GM12891 (cell line): Measurements from ENCODE around the gene CYSRT1.
"Not testable (repeated sequence)": the region's sequence is repeated elsewhere in the genome, so short reads cannot be mapped to it uniquely, and the experiment has no call there.

Source experiments
- DNase-seq: peaks from one replicate; pipeline ENCODE4 v3.0.0; 2011; ENCODE audit warnings: low spot score; ENCODE audit not compliant: insufficient read length
- FAIRE-seq: peaks from 2 replicates; lab custom pipeline; 2011; peaks lifted over from hg19 to GRCh38; lab: Jason Lieb, UNC
- PAX5 ChIP-seq: IDR thresholded peaks from 2 replicates; pipeline ENCODE4 v1.6.1; 2011; ENCODE audit warnings: low read length, moderate library complexity, mild to moderate bottlenecking; ENCODE audit not compliant: insufficient read depth, severe bottlenecking
- POLR2A ChIP-seq: IDR thresholded peaks from 2 replicates; pipeline ENCODE4 v1.6.1; 2011; ENCODE audit warnings: low read depth, low read length, control low read depth
- POLR2AphosphoS5 ChIP-seq: IDR thresholded peaks from 2 replicates; pipeline ENCODE4 v1.6.1; 2011; ENCODE audit warnings: low read depth, low read length, control low read depth
- POU2F2 ChIP-seq: IDR thresholded peaks from 2 replicates; pipeline ENCODE4 v1.6.1; 2011; ENCODE audit warnings: low read depth, mild to moderate bottlenecking, control low read depth, low read length, moderate library complexity
- SPI1 ChIP-seq: IDR thresholded peaks from 2 replicates; pipeline ENCODE4 v1.6.1; 2011; ENCODE audit warnings: low read depth, low read length, control low read depth
- TAF1 ChIP-seq: IDR thresholded peaks from 2 replicates; pipeline ENCODE4 v1.6.1; 2011; ENCODE audit warnings: low read depth, low read length, control low read depth

Gene CYSRT1

DNA sequence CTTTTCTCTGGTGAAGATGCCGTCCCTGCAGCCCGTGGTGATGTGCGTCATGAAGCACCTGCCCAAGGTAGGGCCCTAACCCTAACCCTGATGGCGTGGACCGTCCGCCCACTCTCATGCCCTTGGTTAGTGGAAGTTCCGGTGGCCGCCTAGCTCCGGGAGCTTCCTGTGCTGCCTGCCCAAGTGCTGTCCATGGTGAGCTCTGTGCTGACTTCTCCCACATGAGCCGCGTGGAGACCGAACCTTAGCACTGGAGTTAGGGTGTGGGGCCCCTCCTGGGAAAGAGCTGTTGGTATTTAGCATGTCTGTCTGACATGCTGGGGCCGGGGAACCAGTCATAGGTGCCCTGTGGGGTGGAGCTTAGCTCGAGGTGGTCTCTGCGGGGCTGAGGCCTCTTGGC lies 31.4 kb downstream of the CYSRT1 start:
- TF ChIP-seq PAX5 (no peak), SPI1 (no peak), POU2F2 (no peak), TAF1 (no peak), POLR2A (no peak), POLR2AphosphoS5 (no peak)
- FAIRE-seq (no peak), DNase-seq (no peak)

DNA sequence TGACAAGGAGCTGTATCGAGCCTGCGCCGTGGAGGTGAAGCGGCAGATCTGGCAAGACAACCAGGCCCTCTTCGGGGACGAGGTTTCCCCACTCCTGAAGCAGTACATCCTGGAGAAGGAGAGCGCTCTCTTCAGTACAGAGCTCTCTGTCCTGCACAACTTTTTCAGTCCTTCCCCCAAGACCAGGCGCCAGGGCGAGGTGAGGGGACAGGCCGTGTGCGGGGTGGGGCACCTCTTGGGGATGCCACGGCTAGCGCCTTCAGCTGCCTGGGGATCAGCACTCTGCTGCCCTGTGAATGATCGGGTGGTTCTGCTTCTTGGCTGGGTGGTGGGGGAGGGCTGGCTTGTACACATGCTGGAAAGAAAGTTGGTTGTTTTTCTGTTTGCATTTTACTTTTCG lies 31.9 kb downstream of the CYSRT1 start:
- FAIRE-seq (no peak), DNase-seq (no peak)

DNA sequence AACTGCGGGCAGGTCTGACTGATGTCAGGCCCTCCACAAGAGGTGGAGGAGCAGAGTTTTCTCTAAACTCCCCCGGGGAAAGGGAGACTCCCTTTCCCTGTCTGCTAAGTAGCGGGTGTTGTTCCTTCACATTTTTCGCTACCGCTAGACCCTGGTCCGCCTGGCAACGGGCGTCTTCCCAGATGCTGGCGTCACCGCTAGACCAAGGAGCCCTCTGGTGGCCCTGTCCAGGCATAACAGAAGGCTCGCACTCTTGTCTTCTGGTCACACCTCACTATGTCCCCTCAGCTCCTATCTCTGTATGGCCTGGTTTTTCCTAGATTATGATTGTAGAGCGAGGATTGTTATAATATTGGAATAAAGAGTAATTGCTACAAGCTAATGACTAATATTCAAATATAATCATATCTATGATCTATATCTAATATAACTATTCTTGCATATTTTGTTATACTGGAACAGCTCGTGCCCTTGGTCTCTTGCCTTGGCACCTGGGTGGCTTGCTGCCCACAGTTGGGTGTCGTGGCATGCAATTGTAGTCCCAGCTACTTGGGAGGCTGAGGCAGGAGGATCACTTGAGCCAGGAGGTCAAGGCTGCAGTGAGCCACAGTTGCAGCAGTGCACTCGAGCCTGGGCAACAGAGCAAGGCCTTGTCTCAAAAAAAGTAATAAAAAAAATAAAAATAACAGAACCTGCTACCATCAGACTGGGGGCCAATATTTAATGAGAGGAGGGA lies 37.4 kb downstream of the CYSRT1 start:
- not testable (repeated sequence) for DNase-seq
- peak; percentile 40 for FAIRE-seq

More for the DNA sequence above, 31.9 kb downstream of the CYSRT1 start:
- TF ChIP-seq SPI1: no peak
- no peak for TF ChIP-seq POU2F2

DNA sequence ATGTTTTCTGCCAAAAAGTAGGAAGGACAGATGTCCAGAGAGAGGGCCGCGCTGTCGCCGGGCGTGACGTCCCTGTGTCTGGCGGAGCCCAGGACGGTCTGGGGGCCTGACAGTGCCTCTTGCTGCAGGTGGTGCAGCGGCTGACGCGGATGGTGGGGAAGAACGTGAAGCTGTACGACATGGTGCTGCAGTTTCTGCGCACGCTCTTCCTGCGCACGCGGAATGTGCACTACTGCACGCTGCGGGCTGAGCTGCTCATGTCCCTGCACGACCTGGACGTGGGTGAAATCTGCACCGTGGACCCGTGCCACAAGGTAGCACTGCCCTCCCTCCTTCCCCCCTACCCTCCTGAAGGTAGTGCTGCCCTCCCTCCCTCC lies 37.9 kb downstream of the CYSRT1 start:
- FAIRE-seq (no peak), DNase-seq (no peak)
- TF ChIP-seq TAF1 (no peak), POLR2A (no peak), POLR2AphosphoS5 (no peak)

DNA sequence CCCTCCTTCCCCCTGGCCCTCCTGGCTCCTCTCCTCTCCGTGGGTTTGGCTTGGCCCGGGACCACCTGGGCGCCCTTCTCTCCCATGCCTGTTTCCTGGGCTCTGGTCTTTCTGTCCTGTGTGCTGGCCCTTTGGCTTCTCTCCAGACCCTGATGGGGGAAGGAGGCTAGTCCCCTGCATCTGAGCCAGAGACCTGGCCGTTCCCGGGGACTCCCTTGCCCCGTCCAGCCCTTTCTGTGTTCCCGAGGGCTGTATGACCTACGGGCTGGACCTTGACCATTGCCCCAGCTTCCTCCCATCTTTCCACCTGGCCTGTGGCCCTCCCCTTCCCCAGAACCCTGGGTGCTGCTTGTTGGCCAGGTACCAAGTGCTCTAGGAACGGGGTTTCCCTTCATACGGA lies 38.5 kb downstream of the CYSRT1 start:
- DNase-seq: no peak
- no peak for FAIRE-seq
- TF ChIP-seq POLR2A (no peak), TAF1 (no peak), PAX5 (no peak), POLR2AphosphoS5 (no peak), POU2F2 (no peak), SPI1 (no peak)

DNA sequence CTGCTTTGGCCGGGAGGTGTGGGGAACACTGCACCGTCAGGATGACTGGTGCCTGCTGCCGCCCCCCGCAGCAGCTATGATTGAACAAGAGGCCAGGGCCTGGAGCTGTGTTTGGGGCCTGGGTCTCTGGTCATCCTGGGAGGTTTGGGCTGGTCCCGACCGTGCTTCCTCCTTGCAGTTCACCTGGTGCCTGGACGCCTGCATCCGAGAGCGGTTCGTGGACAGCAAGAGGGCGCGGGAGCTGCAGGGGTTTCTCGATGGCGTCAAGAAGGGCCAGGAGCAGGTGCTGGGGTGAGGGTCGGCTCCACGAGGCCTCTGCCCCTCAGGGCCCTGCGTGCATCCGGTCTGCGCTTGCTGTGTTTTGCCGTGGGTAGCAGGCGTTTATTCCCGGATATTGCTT lies 39.1 kb downstream of the CYSRT1 start:
- FAIRE-seq (no peak), DNase-seq (no peak)
- no peak for TF ChIP-seq TAF1
- TF ChIP-seq POU2F2: no peak
- TF ChIP-seq POLR2AphosphoS5: no peak
- TF ChIP-seq SPI1: no peak
- TF ChIP-seq PAX5: no peak
- TF ChIP-seq POLR2A: no peak

DNA sequence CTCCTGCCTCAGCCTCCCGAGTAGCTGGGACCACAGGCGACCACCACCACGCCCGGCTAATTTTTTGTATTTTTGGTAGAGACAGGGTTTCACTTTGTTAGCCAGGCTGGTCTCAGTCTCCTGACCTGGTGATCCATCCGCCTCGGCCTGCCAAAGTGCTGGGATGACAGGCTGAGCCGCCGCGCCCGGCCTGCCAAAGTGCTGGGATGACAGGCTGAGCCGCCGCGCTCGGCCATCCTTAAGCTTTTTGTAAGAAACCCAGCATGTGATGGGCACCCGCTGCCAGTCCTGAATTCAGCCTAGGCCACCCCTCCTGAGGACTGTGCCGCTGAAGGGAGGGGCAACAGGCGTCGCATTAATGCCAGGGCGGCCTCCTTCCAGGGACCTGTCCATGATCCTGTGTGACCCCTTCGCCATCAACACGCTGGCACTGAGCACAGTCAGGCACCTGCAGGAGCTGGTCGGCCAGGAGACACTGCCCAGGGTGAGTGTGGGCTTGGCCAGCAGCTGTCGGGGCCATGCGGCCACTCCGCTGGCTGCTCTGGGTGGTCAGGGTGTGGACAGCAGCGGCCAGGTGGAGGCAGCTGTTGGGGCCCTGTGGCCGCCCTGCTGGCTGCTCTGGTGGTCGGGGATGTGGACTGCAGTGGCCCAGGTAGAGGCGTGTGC lies 40.7 kb downstream of the CYSRT1 start:
- DNase-seq: no peak
- FAIRE-seq: no peak
- TF ChIP-seq PAX5 (no peak), SPI1 (no peak), POU2F2 (no peak), POLR2A (no peak), POLR2AphosphoS5 (no peak), TAF1 (no peak)

DNA sequence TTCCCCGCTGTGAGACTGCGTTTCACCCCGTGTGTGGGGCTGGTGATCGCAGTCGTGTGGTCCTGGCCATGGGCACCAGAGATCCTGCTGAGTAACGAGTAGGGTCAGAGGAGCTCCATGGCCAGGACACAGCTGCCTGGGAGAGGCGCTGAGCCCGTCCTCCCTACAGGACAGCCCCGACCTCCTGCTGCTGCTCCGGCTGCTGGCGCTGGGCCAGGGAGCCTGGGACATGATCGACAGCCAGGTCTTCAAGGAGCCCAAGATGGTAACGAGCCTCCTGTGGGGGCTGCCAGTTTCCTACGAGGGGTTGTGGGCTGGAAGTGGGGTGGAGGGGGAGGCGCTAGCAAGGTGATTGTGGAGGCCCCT lies 41.2 kb downstream of the CYSRT1 start:
- TF ChIP-seq TAF1: no peak
- TF ChIP-seq POU2F2: no peak
- no peak for TF ChIP-seq POLR2A
- no peak for TF ChIP-seq PAX5
- TF ChIP-seq SPI1: no peak
- TF ChIP-seq POLR2AphosphoS5: no peak
- no peak for FAIRE-seq
- no peak for DNase-seq

DNA sequence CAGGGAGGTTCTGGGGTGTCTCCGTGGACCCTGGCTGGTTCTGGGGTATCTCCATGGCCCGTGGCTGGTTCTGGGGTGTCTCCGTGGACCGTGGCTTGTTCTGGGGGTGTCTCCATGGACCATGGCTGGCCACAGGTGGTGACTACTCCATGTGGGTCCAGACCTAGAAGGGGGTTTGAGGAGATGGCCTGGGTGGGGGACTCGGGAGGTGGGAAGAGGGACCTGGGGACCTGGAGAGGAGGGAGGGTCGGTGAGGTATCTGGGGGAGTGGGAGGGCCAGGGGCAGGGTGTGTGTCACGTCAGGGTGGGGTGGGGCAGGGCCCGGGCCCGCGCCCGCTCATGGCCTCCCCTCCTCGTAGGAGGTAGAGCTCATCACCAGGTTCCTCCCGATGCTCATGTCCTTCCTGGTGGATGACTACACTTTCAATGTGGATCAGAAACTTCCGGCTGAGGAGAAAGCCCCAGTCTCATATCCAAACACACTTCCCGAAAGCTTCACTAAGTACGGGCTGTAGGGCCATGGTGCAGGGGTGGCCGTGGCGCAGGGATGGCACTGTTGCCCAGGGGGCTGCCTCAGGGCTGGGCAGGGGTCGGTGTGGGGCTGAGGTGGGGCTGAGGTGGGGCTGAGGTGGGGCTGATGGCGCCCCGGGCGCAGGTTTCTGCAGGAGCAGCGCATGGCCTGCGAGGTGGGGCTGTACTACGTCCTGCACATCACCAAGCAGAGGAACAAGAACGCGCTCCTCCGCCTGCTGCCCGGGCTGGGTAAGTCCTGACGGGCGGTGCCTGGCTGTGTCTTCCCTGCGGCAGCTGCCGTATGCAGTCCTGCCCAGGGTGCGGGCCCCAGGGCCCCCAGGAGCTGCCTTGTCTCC lies 41.8 kb downstream of the CYSRT1 start:
- FAIRE-seq (no peak), DNase-seq (no peak)
- TF ChIP-seq SPI1 (no peak), POLR2A (no peak), TAF1 (no peak)

DNA sequence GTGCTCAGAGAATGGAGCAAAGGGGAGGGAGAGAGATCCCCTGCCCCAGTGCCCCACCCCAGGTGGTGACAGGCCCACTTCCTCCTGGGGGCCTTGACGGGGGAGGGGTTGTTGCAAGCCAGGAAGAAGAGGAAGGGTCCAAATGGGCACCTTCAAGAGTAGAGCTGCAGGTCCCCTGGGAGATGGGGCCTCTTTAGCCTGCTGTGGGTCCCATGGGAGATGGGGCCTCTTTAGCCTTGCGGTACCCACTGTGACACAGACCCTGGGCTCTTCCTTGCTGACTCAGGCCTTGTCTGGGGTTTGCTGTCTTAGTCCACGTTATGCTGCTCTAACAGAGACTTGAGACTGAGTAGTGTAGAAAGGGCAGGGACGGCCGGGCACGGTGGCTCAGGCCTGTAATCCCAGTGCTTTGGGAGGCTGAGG lies 43.0 kb downstream of the CYSRT1 start:
- TF ChIP-seq PAX5 (no peak), POLR2AphosphoS5 (no peak), SPI1 (no peak), POU2F2 (no peak), POLR2A (no peak), TAF1 (no peak)
- FAIRE-seq (no peak), DNase-seq (no peak)
